Stimulated activated CD4-positive, alpha-beta T cell treated with anti-CD3 and anti-CD28 coated beads, Interleukin-4, amount 100 ng/mL, for 1 hour (primary cell): ENCODE measurements around the gene ARHGAP42.

Source experiments
- DNase-seq: peaks from one replicate; pipeline ENCODE4 v3.0.0-alpha.2; 2020

The ARHGAP42 gene

DNA sequence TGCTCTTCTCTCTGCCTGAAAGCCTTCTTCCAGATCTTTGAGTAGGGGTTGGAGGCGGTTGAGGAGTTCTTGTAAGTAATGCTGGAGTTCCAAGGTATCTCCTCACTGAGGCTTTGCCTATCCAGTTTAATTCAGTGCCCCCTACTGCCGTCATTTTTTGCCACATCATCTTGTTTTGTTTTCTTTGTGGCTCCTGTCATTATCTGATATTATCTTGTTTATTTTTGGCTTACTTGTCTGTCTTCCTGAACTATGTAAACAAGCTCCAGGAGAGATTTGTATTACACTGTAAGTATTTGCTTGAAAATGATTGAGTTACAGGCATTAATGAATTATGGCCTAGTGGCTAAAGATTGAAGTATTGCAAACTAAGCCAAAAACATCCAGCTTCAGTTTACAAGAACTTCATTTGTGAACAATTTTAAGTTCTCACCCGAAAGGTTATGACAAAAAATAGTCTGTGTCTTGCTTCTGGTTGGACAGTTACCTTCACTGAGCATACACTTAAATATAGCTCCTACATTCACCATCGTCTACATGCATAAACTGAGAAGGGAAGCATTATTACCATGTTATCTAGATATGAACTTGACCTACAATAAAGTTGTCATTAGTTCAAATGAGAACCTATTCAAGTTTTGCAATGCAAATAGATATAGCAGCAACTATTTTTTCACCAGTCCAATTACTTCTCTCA lies 154.8 kb downstream of the ARHGAP42 start:
- no peak for DNase-seq

DNA sequence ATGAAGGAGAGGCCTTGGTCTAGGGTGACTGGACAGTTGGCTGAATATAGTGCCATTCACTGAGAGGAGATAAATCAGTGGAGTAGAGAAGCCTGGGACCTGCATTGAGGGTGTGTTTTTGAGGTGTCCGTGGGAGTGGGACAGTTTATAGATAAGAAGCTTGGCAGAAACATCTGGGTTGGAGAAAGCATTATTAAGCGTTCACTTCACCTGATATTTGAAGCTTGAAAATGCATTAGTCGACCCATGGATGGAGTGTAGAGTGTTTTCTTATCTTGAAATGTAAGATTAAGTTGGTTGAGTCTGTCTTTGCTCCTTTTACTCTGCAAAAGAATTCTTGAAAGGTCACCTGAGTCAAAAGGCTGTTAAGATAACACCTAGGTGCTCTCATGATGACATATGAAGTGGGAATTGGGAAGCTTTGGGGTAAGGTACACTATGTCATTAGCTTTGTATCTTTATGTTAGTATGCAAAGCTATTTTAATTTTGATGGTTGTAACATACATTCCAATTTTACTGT lies 160.7 kb downstream of the ARHGAP42 start:
- DNase-seq: no peak

DNA sequence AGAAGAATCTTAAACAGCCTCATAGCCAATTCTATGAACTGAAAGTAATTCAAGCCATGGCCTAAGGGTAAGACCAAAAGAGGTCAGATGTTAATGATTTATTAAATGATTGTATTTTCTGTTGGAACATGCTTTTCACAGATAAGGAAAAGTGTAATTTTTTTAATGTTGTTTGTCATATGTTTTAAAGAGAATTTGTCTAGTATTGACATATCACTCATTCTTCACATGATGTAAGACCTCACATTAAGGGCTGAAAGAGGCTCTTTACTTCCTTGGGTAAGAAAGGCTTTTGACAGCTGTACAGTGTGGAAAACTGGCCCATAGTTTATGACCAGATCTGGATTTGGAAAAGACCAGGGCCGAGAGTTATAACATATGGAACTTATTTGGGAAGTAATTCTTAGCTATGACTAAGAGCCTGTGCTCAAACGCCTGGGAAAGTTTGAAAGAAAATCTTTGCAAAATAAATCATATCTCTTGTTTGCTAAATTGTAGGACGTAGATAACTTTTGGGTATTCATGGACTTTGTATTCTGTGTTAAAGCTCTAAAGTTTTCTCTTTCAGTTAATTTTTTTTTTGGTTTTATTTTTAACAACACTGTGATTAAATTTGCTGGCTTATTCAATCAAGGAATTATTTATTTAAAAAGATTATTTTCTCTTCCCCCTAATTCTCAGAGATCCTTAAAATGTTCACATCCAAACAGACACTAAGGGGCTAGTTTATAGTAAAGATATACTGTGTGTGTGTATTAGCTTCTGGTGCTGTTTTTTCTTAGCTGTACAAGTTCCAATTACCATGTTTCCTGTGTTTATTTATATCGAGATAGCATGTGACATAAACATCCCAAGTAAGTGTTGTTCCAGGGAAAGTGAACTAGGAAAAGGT lies 162.2 kb downstream of the ARHGAP42 start:
- no peak for DNase-seq

DNA sequence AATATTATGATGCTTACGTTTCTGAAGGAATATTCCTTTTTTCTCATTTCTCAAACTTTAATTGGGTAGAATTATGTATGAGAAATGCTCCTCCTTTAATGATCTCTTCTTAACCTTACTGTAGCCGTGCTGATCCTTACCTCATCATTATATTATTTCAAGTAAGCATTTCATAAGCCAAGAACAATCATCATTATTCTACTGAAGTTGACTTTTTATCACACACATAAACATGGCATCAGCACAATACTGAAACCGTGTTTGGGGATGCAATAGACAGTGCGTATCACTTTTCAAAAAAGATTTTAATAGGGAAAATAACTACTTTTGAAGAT lies 162.8 kb downstream of the ARHGAP42 start:
- no peak for DNase-seq

DNA sequence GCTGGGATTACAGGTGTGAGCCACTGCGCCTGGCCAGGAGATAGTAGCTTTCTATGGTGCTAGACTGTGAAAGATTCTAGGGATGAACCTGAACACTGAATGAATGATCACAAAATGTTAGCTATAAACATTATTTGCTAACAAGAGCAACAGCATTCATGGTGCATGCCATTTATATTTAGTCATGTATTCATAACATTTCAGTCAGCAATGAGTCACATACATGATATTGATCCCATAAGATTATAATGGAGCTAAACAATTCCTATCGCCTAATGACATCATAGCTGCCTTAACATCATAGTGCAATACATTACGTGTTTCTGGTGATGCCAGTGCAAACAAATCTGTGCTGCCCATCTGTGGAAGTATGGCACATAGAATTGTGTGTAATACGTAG lies 164.1 kb downstream of the ARHGAP42 start:
- DNase-seq: no peak

DNA sequence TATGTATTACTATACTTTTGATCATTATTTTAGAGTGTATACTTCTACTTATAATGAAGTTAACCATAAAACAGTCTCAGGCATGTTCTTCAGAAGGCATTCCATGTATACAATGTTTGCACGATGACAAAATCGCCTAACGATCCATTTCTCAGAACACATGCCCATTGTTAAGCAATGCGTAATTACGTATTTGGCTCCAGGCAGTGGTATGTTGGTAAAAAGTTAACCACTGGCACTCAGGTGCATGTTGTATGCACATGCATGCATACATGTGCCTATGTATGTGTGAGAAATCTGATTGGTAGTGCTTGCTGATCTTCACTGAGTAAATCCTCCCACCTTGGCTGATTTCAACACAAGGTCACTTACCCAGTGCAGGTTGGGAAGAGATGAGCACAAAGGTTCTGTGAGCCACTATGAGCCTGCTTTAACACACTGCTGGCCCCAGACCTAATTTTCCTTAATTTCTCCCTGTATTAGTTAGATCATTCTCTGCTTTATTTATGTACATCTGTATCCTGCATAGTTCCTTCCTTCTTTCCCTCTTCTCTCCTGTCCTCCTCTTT lies 164.6 kb downstream of the ARHGAP42 start:
- no peak for DNase-seq

GRCh38 chr11:100855466-100856067 lies 168.5 kb downstream of the ARHGAP42 start:
- DNase-seq: no peak

- no peak for DNase-seq
Measured at GRCh38 chr11:100857236-100858005, 170.3 kb downstream of the ARHGAP42 start.

DNA sequence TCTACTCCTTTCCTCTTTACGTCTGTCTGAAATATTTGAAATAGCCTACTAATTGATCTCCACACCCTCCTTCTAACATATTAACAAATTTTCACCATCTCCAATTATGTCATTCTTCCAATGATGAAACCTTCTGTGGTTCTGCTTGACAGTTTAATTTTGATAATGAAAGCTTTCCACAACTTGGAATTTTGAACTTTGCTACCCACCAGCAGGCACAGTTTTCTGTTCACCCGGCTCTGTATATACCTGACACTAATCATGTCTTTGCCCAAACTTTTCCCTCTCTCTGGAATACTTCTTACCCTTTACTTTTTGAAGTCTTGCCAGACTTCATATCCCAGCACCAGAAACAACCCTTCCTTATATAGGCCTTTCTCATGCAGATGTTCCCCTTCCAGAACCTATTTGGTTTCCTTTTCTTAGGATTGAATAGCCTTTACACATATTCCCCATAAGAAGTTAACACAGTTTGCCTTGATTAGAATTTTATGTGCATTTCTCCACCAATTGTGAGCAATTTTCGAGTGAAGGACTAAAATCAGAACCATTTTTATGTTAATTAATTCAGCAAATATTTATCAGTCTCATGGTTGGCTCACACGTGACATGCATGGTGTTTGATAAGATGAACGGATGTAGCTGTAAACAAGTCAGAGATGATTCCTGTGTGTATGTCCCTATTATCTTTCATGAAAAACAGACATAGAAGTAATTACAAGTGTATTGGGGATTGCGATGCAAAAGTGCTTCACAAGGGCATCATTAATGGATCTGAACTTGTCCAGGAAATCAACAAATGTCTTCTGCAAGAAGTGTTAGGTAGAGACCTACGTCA lies 173.4 kb downstream of the ARHGAP42 start:
- no peak for DNase-seq

- DNase-seq: no peak
Measured at GRCh38 chr11:100861212-100861611, 174.1 kb downstream of the ARHGAP42 start.

GRCh38 chr11:100863080-100863581 lies 176.0 kb downstream of the ARHGAP42 start:
- no peak for DNase-seq

GRCh38 chr11:100865443-100866065 lies 178.5 kb downstream of the ARHGAP42 start:
- no peak for DNase-seq

DNA sequence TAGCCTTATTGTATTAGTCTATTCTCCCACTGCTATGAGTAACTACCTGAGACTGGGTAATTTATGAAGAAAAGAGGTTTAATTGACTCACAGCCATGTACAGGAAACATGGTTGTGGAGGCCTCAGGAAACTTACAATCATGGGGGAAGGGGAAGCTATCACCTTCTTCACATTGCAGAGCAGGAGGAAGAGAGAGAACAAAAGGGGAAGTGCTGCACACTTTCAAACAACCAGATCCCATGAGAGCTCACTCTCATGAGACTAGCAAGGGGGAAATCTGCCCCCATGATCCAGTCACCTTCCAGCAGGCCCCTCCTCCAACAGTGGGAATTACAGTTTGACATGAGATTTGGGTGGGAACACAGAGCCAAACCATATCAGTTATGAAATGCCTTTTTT lies 179.4 kb downstream of the ARHGAP42 start:
- DNase-seq: no peak

DNA sequence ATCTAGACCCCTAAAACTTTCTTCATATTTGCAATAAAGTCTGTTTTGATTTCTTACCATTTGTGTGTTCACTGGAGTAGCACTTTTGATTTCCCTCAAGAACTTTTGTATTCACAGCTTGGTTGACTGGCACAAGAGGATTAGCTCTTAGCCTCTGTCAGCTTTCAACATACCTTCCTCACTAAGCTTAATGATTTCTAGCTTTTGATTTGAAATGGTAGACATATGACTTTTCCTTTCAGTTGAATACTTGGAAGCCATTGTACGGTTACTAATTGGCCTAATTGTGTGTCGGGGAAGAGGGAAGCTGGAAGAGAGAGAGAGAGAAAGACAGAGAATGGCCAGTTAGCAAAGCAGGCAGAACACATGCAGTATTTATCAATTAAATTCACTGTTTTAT lies 180.5 kb downstream of the ARHGAP42 start:
- no peak for DNase-seq

DNA sequence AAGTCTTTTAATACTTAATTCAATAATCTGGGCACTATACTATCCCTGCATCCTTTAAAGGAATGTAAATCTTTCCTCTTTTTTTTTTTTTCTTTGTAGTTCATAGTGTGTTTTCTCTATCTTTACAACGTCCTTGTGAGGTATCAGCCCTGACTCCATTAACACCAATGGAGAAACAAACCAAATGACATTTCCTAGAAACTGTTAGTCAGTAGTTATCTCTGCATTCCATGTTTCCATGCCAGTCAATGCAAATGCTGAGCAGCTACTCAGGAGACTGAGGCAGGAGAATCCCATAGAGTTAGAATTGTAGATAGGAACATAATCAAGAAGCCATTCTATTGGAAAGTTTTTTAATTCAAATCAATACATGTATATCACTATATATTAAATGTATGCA lies 182.2 kb downstream of the ARHGAP42 start:
- no peak for DNase-seq

- no peak for DNase-seq
Measured at GRCh38 chr11:100870138-100870537, 183.1 kb downstream of the ARHGAP42 start.

- DNase-seq: no peak
Measured at GRCh38 chr11:100872951-100873740, 186.1 kb downstream of the ARHGAP42 start.

- no peak for DNase-seq
Measured at GRCh38 chr11:100874203-100874602, 187.1 kb downstream of the ARHGAP42 start.

DNA sequence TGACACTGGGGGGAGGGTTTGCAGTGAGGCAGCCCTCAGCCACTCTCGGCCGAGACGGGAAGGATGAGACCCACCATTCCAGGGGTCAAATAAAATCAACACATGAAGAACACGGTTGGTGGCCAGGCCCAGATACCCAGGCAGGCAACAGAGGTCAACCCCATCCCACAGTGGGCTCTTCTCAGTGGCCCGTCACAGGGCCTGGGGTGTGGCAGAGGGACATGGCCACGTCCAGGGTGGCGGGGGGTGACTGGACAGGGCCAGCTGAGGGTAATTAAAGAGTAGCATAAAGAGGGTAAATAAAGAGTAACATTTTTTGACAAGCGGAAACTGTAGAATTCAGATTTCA lies 188.4 kb downstream of the ARHGAP42 start:
- DNase-seq: no peak

GRCh38 chr11:100876815-100877520 lies 189.9 kb downstream of the ARHGAP42 start:
- no peak for DNase-seq
